ENCODE data around the gene SAMD9L. TPM values are rescaled to one million over a fixed set of nuclear protein-coding genes. Genes with fewer than 3 reads are reported as not detected.
"Not testable (repeated sequence)": the region's sequence is repeated elsewhere in the genome, so short reads cannot be mapped to it uniquely, and the experiment has no call there.

Gene SAMD9L
- total and polyA plus RNA-seq, 2 donors (not counting 1 experiment from before 2014, with no cell fraction given), result 20.2 to 45.8 TPM

GRCh38 chr7:93123532-93123931 is 24.7 kb downstream of the SAMD9L start:
- H3K27ac Mint-ChIP-seq; H3K4me3 ChIP-seq (ENCODE audit: control extremely low read depth in 1 of 5, extremely low read depth in 1 of 5, insufficient read depth in 1 of 5, low read depth in 2 of 5, low read length in 4 of 5); H3K4me2 ChIP-seq (replicated peaks; ENCODE audit: low read depth, low read length, poor library complexity, severe bottlenecking); intact Hi-C loops (cut with micrococcal nuclease); H3K27me3 ChIP-seq (replicated peaks in 1 of 4; ENCODE audit: control extremely low read depth in 1 of 4, control insufficient read depth in 3 of 4, insufficient read depth in 4 of 4, low read length in 3 of 4); POLR2A ChIA-PET; CTCF ChIA-PET; H3K9ac ChIP-seq (ENCODE audit: low read length); H3K36me3 ChIP-seq (replicated peaks in 1 of 2; ENCODE audit: control extremely low read depth in 1 of 2, control insufficient read depth in 1 of 2, extremely low read depth in 1 of 2, insufficient read depth in 2 of 2, low read length in 1 of 2); DNase-seq; H2AFZ ChIP-seq (ENCODE audit: insufficient read depth, low read depth, low read length, poor library complexity, severe bottlenecking); H3K27me3 Mint-ChIP-seq; H3K27ac ChIP-seq (ENCODE audit: low read length in 2 of 2); H4K20me1 ChIP-seq (ENCODE audit: control insufficient read depth, insufficient read depth, low read length, poor library complexity, severe bottlenecking); ATAC-seq (ENCODE audit: low read depth); H3K79me2 ChIP-seq (ENCODE audit: control insufficient read depth, insufficient read depth, low read length); H3K4me3 Mint-ChIP-seq; H3K4me1 ChIP-seq (ENCODE audit: control insufficient read depth in 2 of 2, insufficient read depth in 2 of 2, low read length in 2 of 2); H3K4me1 Mint-ChIP-seq: not testable (repeated sequence)
- no CpG with 5 or more reads among the region's 3 CpGs for WGBS (ENCODE audit: insufficient coverage)
- peaks cover 19% of the 10 kb centered on the region for H3K9me3 Mint-ChIP-seq (ENCODE audit: insufficient read depth)
- peaks cover 0 to 19% (median 15%) of the 10 kb centered on the region in 3 donors for H3K9me3 ChIP-seq (ENCODE audit: control extremely low read depth in 1 of 3, control insufficient read depth in 2 of 3, insufficient read depth in 1 of 3, low read length in 2 of 3)

GRCh38 chr7:93120592-93121549 is 27.3 kb downstream of the SAMD9L start:
- no peak overlapping the region for H3K4me3 ChIP-seq (ENCODE audit: control extremely low read depth in 1 of 5, extremely low read depth in 1 of 5, insufficient read depth in 1 of 5, low read depth in 2 of 5, low read length in 4 of 5)
- no peak overlapping the region for H3K4me3 Mint-ChIP-seq
- ChIA-PET POLR2A (no interaction called here), CTCF (no interaction called here)
- no peaks in the 10 kb centered on the region for H3K27me3 ChIP-seq (replicated peaks in 1 of 4; ENCODE audit: control extremely low read depth in 1 of 4, control insufficient read depth in 3 of 4, insufficient read depth in 4 of 4, low read length in 3 of 4)
- no peak overlapping the region for H3K27ac ChIP-seq (ENCODE audit: low read length in 2 of 2)
- no peak overlapping the region for H3K27ac Mint-ChIP-seq
- H3K4me2 ChIP-seq (replicated peaks; ENCODE audit: low read depth, low read length, poor library complexity, severe bottlenecking), result no peak overlapping the region
- H3K4me1 ChIP-seq (ENCODE audit: control insufficient read depth in 2 of 2, insufficient read depth in 2 of 2, low read length in 2 of 2), result peaks cover 17 to 21% of the 10 kb centered on the region in 2 donors
- DNase-seq (no peak), ATAC-seq (ENCODE audit: low read depth) (no peak)
- H3K79me2 ChIP-seq (ENCODE audit: control insufficient read depth, insufficient read depth, low read length), result peaks cover 19% of the 10 kb centered on the region
- H3K9ac ChIP-seq (ENCODE audit: low read length), result no peak overlapping the region
- peaks cover 0 to 10% (median 0%) of the 10 kb centered on the region in 3 donors for H3K9me3 ChIP-seq (ENCODE audit: control extremely low read depth in 1 of 3, control insufficient read depth in 2 of 3, insufficient read depth in 1 of 3, low read length in 2 of 3)
- 97% methylated on average over 10 of the region's 12 CpGs for WGBS (ENCODE audit: insufficient coverage)
- TF ChIP-seq EZH2 (IDR thresholded peaks at IDR 0.05; ENCODE audit: borderline replicate concordance, insufficient read depth, low read depth, low read length, poor library complexity, severe bottlenecking) (no peak), CTCF (IDR thresholded peaks at IDR 0.05) (no peak)
- no peak overlapping the region for H2AFZ ChIP-seq (ENCODE audit: insufficient read depth, low read depth, low read length, poor library complexity, severe bottlenecking)
- H3K9me3 Mint-ChIP-seq (ENCODE audit: insufficient read depth), result peaks cover 19% of the 10 kb centered on the region
- peaks cover 23% of the 10 kb centered on the region for H3K4me1 Mint-ChIP-seq
- H3K27me3 Mint-ChIP-seq, result no peaks in the 10 kb centered on the region
- H3K36me3 ChIP-seq (replicated peaks in 1 of 2; ENCODE audit: control extremely low read depth in 1 of 2, control insufficient read depth in 1 of 2, extremely low read depth in 1 of 2, insufficient read depth in 2 of 2, low read length in 1 of 2), result peaks cover 0 to 3% of the 10 kb centered on the region in 2 experiments
- intact Hi-C loops (cut with micrococcal nuclease), result no loop called here
- no peaks in the 10 kb centered on the region for H4K20me1 ChIP-seq (ENCODE audit: control insufficient read depth, insufficient read depth, low read length, poor library complexity, severe bottlenecking)
